Measurements from ENCODE around the gene TSPAN9. TPM values are rescaled to one million over a fixed set of nuclear protein-coding genes. Genes with fewer than 3 reads are reported as not detected.

TSPAN9 gene
- total and polyA plus RNA-seq, 9 of the 15 experiments (the other 6 are each of a cell fraction or from before 2014, with no cell fraction given): 0.23 to 2.1 (median 0.60) TPM; not detected in 2

DNA sequence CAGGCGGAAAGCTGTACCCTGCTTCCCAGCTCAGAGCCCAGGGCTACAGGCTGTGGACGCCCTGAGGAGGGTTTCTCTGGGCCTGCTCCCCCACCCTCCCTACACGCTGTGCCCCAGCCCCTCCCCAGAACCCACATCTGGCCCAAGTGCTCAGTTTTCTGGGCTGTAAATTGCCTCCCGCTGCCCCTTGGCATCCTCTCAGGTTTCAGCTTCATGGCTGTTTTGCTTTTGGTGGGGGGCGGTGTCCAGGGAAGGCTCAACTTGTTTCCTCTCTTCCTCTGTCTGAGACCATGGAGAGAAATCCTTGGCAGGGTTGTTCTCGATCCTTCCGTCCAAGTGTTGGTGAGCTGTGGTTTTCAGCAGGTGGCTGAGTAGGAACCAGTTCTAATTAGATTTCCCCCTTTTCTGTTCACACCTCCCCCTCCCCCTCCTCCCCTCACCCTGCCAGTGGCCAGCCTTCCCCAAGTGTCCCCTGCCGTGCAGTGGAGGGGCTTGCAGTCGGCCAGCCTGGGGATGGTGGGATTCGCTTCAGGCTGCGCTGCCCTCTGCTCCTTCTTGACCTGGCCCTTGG lies 61.8 kb downstream of the TSPAN9 start (continued):
- TF ChIP-seq, protein P1, sequence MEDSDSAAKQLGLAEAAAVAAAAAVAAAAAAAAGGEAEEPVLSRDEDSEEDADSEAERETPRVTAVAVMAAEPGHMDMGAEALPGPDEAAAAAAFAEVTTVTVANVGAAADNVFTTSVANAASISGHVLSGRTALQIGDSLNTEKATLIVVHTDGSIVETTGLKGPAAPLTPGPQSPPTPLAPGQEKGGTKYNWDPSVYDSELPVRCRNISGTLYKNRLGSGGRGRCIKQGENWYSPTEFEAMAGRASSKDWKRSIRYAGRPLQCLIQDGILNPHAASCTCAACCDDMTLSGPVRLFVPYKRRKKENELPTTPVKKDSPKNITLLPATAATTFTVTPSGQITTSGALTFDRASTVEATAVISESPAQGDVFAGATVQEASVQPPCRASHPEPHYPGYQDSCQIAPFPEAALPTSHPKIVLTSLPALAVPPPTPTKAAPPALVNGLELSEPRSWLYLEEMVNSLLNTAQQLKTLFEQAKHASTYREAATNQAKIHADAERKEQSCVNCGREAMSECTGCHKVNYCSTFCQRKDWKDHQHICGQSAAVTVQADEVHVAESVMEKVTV (CRISPR knock-in tag; IDR thresholded peaks at IDR 0.05): no peak
- TF ChIP-seq, protein P2, sequence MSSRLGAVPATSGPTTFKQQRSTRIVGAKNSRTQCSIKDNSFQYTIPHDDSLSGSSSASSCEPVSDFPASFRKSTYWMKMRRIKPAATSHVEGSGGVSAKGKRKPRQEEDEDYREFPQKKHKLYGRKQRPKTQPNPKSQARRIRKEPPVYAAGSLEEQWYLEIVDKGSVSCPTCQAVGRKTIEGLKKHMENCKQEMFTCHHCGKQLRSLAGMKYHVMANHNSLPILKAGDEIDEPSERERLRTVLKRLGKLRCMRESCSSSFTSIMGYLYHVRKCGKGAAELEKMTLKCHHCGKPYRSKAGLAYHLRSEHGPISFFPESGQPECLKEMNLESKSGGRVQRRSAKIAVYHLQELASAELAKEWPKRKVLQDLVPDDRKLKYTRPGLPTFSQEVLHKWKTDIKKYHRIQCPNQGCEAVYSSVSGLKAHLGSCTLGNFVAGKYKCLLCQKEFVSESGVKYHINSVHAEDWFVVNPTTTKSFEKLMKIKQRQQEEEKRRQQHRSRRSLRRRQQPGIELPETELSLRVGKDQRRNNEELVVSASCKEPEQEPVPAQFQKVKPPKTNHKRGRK (tag; IDR thresholded peaks at IDR 0.05): no peak
- no peak for TF ChIP-seq ZNF431 (CRISPR knock-in tag; IDR thresholded peaks at IDR 0.05)
- TF ChIP-seq, protein P3, sequence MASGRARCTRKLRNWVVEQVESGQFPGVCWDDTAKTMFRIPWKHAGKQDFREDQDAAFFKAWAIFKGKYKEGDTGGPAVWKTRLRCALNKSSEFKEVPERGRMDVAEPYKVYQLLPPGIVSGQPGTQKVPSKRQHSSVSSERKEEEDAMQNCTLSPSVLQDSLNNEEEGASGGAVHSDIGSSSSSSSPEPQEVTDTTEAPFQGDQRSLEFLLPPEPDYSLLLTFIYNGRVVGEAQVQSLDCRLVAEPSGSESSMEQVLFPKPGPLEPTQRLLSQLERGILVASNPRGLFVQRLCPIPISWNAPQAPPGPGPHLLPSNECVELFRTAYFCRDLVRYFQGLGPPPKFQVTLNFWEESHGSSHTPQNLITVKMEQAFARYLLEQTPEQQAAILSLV (tag; IDR thresholded peaks at IDR 0.05): no peak

DNA sequence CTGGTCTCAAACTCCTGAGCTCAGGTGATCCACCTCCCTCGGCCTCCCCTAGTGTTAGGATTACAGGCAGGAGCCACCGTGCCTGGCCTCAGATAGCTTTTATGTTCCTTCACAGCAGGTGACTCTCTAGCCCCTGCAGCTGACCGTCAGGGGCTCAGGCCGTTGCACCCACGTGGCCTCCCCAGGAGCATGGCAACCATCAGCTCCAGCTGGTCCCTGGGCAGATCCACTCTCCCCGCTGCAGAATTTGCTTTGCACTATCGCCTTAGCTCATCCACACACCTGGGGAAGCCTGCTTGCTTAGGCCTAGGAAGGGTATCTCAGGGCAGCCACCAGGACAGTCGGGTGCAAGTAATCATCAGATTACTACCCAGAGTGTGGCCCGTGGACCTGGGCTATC lies 62.6 kb downstream of the TSPAN9 start:
- no peak for FAIRE-seq
- H3K4me1 ChIP-seq (replicated peaks in 1 of 2; ENCODE audit: control insufficient read depth in 2 of 2, insufficient read depth in 2 of 2, low read length in 2 of 2): 0 out of 5 replicates have a peak, but pooled peaks cover 0 to 3% of the 10 kb centered on the region in 2 experiments
- no peaks in the 10 kb centered on the region for H3K9me3 ChIP-seq (replicated peaks; ENCODE audit: control insufficient read depth, insufficient read depth, low read depth, low read length)
- H2AFZ ChIP-seq (ENCODE audit: low read depth, low read length): no peak overlapping the region
- no peak overlapping the region for H3K4me3 ChIP-seq
- H3K4me2 ChIP-seq (ENCODE audit: insufficient read depth, low read length): no peak overlapping the region
- H3K27ac ChIP-seq (ENCODE audit: extremely low read depth, low read depth, low read length): no peak overlapping the region
- no peak for TF ChIP-seq ZNF354B (CRISPR knock-in tag; IDR thresholded peaks at IDR 0.05)
- intact Hi-C loops (cut with micrococcal nuclease): loop anchor here (5.0 kb wide), 1 partner anchor 63 kb away; no protein-coding TSS in a partner anchor
- no peaks in the 10 kb centered on the region for H3K79me2 ChIP-seq (ENCODE audit: control insufficient read depth, insufficient read depth, low read length)
- POLR2A ChIA-PET: no interaction called here
- H3K9me1 ChIP-seq (ENCODE audit: control insufficient read depth, insufficient read depth, low read length): no peaks in the 10 kb centered on the region
- WGBS (ENCODE audit: insufficient coverage, low coverage, missing lambda C conversion rate): 0% methylated on average over 4 of the region's 9 CpGs
- H4K20me1 ChIP-seq (replicated peaks; ENCODE audit: control insufficient read depth, insufficient read depth, low read length): peaks cover 9% of the 10 kb centered on the region; the same call in 1 of the 2 replicates
- no peak overlapping the region for H3K9ac ChIP-seq (ENCODE audit: insufficient read depth in 1 of 2, low read depth in 2 of 2, low read length in 2 of 2)
- ATAC-seq: no peak
- CTCF ChIA-PET (ENCODE audit: low intra/inter-chr PET ratio): no interaction called here
- no peaks in the 10 kb centered on the region for H3K36me3 ChIP-seq (ENCODE audit: control insufficient read depth, insufficient read depth, low read length)
- BruUV-seq (replicated peaks): no TSS peak
- DNase-seq (ENCODE audit: extremely low read depth in 1 of 4, low spot score in 3 of 4): no peak
- peaks cover 0 to 25% of the 10 kb centered on the region in 2 experiments; a peak in 3 of 5 replicates for H3K27me3 ChIP-seq (ENCODE audit: control insufficient read depth in 2 of 2, insufficient read depth in 2 of 2, low read length in 2 of 2)
- in situ Hi-C loops (cut with MboI): no loop called here

Measured in K562 (cell line).